ENCODE measurements around the gene FHDC1.

FHDC1 gene

DNA sequence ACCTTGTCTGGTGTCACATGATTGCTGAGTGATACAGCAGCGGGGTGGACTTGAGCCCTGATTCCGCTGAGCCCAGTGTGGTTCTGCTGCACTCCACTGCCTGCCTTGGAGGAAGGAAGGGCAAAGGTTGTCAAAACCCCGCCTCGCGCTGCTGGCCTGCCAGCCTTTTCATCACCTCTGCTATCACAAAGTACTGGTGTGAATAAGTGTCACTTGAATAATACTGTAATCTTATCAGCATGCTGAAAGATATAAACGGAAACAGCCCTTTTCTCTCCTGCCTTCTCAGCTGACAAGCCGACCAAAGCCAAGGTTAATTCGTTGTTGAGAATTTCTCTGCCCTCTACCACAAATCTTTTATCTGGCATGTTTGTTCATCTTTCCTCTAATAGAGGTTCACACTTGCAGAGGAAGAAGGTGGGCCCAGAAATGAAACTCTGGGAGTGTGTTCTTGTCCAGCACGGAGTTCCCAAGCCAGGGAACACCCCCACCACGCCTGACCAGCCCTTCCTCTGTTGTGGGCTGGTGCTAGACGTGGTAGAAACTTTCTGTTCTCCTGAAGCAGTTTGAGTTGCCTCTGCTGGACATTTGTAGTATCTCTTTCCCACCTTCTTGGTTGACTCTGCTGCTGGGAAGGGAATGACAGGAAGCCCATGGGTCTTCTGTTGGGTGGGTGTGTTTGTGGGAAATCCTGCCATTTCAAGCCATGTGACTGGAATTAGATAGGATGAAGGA, 21.5 kb downstream of the FHDC1 start:
- no peak for TF ChIP-seq CTCF (IDR thresholded peaks at IDR 0.05; ENCODE audit: extremely low read depth, missing control alignments)
- no peak for DNase-seq (ENCODE audit: low spot score)

DNA sequence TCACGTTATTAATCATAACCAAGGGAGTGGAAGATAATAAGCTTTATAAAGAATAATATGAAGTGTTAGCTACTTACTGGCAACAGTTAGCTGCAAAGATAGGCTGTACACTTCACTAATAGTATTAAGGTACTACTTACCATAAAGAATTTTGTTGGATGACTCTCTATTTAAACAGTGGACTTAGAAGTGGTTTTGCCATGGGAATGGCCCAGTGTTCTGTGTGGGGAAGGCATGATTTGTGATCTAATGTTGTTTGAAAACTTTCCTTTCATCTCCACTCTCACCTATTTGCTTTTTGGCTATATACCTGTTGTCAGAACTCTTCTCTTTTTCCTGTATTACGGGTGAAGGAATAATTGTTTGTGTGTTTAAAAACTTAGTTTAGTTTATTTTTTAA, 23.0 kb downstream of the FHDC1 start:
- no peak for DNase-seq (ENCODE audit: low spot score)
- no peak for TF ChIP-seq CTCF (IDR thresholded peaks at IDR 0.05; ENCODE audit: extremely low read depth, missing control alignments)

GRCh38 chr4:152960082-152960481, 24.0 kb downstream of the FHDC1 start:
- DNase-seq (ENCODE audit: low spot score), result no peak
- no peak for TF ChIP-seq CTCF (IDR thresholded peaks at IDR 0.05; ENCODE audit: extremely low read depth, missing control alignments)

GRCh38 chr4:152961014-152961772, 25.1 kb downstream of the FHDC1 start:
- no peak for TF ChIP-seq CTCF (IDR thresholded peaks at IDR 0.05; ENCODE audit: extremely low read depth, missing control alignments)
- DNase-seq (ENCODE audit: low spot score), result no peak

GRCh38 chr4:152961773-152962115, 25.6 kb downstream of the FHDC1 start:
- TF ChIP-seq CTCF (IDR thresholded peaks at IDR 0.05; ENCODE audit: extremely low read depth, missing control alignments), result no peak
- DNase-seq (ENCODE audit: low spot score), result no peak

DNA sequence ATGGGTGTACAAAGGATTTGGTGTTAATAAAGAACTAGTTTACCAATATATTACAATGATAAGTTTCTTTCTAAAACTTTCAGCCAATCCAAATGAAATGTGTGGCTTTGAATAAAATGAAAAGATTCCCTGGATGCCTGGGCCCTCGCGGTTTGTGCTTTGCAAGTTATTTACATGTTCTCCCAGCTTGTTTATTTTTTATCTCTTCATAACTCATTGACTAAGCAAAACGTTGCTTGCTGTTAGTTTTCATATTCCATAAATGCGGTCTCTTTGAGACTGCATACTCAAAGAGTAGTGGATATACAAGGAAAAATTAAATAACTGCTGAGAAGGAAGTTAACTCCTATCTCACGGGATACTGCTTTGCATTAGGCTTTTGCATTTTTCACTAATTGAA, 26.0 kb downstream of the FHDC1 start:
- DNase-seq (ENCODE audit: low spot score), result no peak
- TF ChIP-seq CTCF (IDR thresholded peaks at IDR 0.05; ENCODE audit: extremely low read depth, missing control alignments), result no peak

DNA sequence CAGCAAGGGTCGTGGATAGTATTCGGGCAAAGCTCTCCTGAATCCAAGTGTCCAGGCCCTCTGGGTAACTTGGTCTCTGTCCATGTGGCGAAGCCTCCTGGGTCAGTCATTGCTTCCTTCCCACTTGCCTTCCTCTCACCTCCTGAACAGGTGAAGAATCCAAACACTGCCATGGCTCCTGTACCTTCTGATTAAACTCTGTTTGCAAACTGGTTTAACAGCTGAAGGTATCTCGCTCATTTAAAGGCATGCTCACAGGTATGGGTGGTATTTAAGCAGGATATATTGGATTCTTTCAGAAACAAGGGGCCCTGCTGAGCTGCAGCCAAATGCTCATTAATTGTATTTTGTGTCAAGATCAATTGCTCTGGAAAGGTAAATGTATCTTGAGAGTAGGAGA, 28.2 kb downstream of the FHDC1 start:
- TF ChIP-seq CTCF (IDR thresholded peaks at IDR 0.05; ENCODE audit: extremely low read depth, missing control alignments), result no peak
- DNase-seq (ENCODE audit: low spot score), result no peak

Data from GM20000 (cell line).